ENCODE measurements around the gene JAZF1.

The JAZF1 gene

GRCh38 chr7:28026237-28026636 lies 154.4 kb downstream of the JAZF1 start:
- TF ChIP-seq, protein P1, sequence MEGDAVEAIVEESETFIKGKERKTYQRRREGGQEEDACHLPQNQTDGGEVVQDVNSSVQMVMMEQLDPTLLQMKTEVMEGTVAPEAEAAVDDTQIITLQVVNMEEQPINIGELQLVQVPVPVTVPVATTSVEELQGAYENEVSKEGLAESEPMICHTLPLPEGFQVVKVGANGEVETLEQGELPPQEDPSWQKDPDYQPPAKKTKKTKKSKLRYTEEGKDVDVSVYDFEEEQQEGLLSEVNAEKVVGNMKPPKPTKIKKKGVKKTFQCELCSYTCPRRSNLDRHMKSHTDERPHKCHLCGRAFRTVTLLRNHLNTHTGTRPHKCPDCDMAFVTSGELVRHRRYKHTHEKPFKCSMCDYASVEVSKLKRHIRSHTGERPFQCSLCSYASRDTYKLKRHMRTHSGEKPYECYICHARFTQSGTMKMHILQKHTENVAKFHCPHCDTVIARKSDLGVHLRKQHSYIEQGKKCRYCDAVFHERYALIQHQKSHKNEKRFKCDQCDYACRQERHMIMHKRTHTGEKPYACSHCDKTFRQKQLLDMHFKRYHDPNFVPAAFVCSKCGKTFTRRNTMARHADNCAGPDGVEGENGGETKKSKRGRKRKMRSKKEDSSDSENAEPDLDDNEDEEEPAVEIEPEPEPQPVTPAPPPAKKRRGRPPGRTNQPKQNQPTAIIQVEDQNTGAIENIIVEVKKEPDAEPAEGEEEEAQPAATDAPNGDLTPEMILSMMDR (IDR thresholded peaks at IDR 0.05; ENCODE audit: extremely low read depth, insufficient read depth, missing control alignments): no peak
- no peak for DNase-seq (ENCODE audit: low spot score)
- in situ Hi-C loops (cut with MboI; ENCODE audit: low pct_unique_long_range_greater_than_20kb, low sequenced_read_pairs, unreplicated experiment): no loop called here

GRCh38 chr7:28024786-28025334 lies 155.7 kb downstream of the JAZF1 start:
- TF ChIP-seq, protein P1 (IDR thresholded peaks at IDR 0.05; ENCODE audit: extremely low read depth, insufficient read depth, missing control alignments): no peak
- in situ Hi-C loops (cut with MboI; ENCODE audit: low pct_unique_long_range_greater_than_20kb, low sequenced_read_pairs, unreplicated experiment): no loop called here
- DNase-seq (ENCODE audit: low spot score): no peak

DNA sequence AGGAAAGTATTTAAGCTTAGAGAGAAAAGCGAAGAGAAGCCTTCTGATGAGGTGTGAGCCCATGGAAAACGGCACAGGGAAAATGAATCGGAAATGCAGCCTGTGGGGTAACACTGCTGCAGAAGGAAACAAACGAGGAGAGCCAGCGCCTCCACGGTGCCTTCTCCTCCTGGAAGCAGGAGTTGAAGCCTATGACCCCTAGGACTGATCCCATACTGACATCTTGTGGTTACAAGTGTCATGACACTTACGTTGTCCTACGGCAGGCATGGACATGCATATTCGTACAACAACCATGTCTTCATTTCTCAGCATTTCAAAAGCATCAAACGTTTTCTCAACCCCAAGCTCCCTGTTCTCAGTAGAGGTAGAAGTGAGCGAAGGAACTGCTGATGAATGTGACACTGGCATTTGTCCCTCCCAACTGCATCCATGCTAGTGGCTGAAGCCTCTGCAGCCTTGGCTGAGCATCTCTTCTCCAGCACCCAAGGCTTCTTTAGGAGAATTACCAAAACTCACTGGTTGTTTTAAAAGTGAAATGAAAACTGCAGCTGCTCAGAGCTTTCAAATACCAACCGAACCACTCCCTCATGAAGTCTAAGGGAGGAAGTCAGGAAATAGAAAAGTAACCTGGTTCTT lies 160.2 kb downstream of the JAZF1 start:
- TF ChIP-seq, protein P1 (IDR thresholded peaks at IDR 0.05; ENCODE audit: extremely low read depth, insufficient read depth, missing control alignments): peak; percentile 81
- DNase-seq (ENCODE audit: low spot score): peak; percentile 70
- in situ Hi-C loops (cut with MboI; ENCODE audit: low pct_unique_long_range_greater_than_20kb, low sequenced_read_pairs, unreplicated experiment): no loop called here

- no peak for DNase-seq (ENCODE audit: low spot score)
- in situ Hi-C loops (cut with MboI; ENCODE audit: low pct_unique_long_range_greater_than_20kb, low sequenced_read_pairs, unreplicated experiment): no loop called here
Observed at GRCh38 chr7:28018856-28019465, 161.6 kb downstream of the JAZF1 start.

DNA sequence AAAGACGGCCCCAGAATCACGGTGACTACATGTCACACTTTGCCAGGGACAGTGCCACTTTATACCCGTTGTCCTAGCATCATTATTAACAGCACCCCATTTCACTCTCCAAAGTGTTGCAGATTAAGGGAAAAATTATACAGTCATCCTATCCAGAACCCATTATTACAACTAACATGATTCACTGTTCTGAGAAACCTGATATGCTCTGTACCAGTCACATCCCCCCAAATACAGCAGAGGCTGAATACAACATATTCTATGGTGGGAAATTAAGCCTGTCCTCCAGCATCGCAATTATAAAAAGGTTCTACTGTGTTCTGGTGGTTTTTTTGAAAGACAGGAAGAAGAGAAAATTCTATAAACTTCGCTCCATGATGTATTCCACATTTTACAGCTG lies 162.1 kb downstream of the JAZF1 start:
- no peak for DNase-seq (ENCODE audit: low spot score)
- in situ Hi-C loops (cut with MboI; ENCODE audit: low pct_unique_long_range_greater_than_20kb, low sequenced_read_pairs, unreplicated experiment): no loop called here
- TF ChIP-seq, protein P1 (IDR thresholded peaks at IDR 0.05; ENCODE audit: extremely low read depth, insufficient read depth, missing control alignments): no peak

More at GRCh38 chr7:28018856-28019465, 161.6 kb downstream of the JAZF1 start:
- TF ChIP-seq, protein P1 (IDR thresholded peaks at IDR 0.05; ENCODE audit: extremely low read depth, insufficient read depth, missing control alignments): no peak

- TF ChIP-seq, protein P1 (IDR thresholded peaks at IDR 0.05; ENCODE audit: extremely low read depth, insufficient read depth, missing control alignments): no peak
- no peak for DNase-seq (ENCODE audit: low spot score)
- in situ Hi-C loops (cut with MboI; ENCODE audit: low pct_unique_long_range_greater_than_20kb, low sequenced_read_pairs, unreplicated experiment): no loop called here
Observed at GRCh38 chr7:28018020-28018419, 162.6 kb downstream of the JAZF1 start.
